BJ (cell line): ENCODE measurements around the gene IL22RA1. TPM values are rescaled to one million over a fixed set of nuclear protein-coding genes. Genes with fewer than 3 reads are reported as not detected.
A peak's percentile ranks its signal among the peaks of the same experiment; 100 is the strongest.

Source experiments
- CTCF ChIA-PET: fragments of 350-600 bp; formaldehyde crosslinking; extraction: SDS; loops from one replicate; lab custom pipeline; 2021; ENCODE audit warnings: antibody characterized with exemption, inconsistent platforms; lab: Yijun Ruan, JAX
- POLR2A ChIA-PET: fragments of 300-600 bp; sonication (Branson Sonifier 250); formaldehyde crosslinking; extraction: SDS; loops from one replicate; lab custom pipeline; 2021; ENCODE audit warnings: antibody characterized with exemption; lab: Charles Lee
- DNase-seq: peaks from one replicate; pipeline ENCODE4 v3.0.0-alpha.2; 2011; ENCODE audit warnings: low read depth
- H3K27me3 ChIP-seq: 2 replicates; pipeline ENCODE4 v1.6.0; 2011; ENCODE audit warnings: low read length; ENCODE audit not compliant: control insufficient read depth, insufficient read depth
- H3K36me3 ChIP-seq: 2 replicates; pipeline ENCODE4 v1.5.1; 2011; ENCODE audit warnings: low read length; ENCODE audit not compliant: control insufficient read depth, insufficient read depth
- H3K4me3 ChIP-seq: 2 replicates; pipeline ENCODE4 v1.5.1; 2011; ENCODE audit warnings: low read depth, mild to moderate bottlenecking, control low read depth, low read length
- polyA plus RNA-seq: library from polyadenylated mRNA; depleted of rRNA; stranded (reverse); fragments of >200 nt; gene quantifications from 2 replicates; pipeline ENCODE4 v1.2.3, GENCODE V29; 2011
- TF ChIP-seq, protein P1 (sequence below): IDR thresholded peaks from 2 replicates; pipeline ENCODE4 v1.5.1; 2011; ENCODE audit warnings: low read depth, mild to moderate bottlenecking, control low read depth, inconsistent platforms, low read length, moderate library complexity; ENCODE audit not compliant: insufficient read depth

The IL22RA1 gene
- polyA plus RNA-seq, 1 experiment, result not detected

DNA sequence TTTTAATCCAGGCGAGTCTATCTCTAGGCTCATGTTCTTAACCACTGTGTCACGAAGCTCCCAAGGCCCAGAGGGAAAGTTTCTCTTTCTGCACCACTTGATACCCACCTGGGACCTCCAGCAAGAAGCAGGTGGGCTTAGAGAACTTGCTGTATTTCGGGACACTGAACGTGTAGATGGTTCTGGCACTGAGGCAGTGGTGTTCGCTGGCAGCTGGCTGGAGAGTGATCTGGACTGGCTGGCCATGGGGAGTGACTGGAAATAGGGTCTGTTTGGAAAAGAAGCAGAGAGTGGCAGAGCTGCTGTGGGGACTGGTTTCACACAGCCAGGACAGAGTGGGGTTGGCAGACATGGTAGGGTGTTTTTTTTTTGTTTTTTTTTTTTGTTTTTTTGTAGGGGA lies 16.4 kb upstream of the IL22RA1 start:
- Histone ChIP-seq H3K36me3 (no peaks in the 10 kb centered on the region), H3K4me3 (no peak overlapping the region), H3K27me3 (peaks cover 9% of the 10 kb centered on the region)
- ChIA-PET POLR2A (no interaction called here), CTCF (interaction anchor here (0.8 to 2.4 kb wide), 4 partner anchors 8 to 17 kb away, joined by 3 to 13 read pairs (median 7); partner anchors contain the start of gene IL22RA1)
- TF ChIP-seq, protein P1, sequence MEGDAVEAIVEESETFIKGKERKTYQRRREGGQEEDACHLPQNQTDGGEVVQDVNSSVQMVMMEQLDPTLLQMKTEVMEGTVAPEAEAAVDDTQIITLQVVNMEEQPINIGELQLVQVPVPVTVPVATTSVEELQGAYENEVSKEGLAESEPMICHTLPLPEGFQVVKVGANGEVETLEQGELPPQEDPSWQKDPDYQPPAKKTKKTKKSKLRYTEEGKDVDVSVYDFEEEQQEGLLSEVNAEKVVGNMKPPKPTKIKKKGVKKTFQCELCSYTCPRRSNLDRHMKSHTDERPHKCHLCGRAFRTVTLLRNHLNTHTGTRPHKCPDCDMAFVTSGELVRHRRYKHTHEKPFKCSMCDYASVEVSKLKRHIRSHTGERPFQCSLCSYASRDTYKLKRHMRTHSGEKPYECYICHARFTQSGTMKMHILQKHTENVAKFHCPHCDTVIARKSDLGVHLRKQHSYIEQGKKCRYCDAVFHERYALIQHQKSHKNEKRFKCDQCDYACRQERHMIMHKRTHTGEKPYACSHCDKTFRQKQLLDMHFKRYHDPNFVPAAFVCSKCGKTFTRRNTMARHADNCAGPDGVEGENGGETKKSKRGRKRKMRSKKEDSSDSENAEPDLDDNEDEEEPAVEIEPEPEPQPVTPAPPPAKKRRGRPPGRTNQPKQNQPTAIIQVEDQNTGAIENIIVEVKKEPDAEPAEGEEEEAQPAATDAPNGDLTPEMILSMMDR, result no peak
- no peak for DNase-seq

DNA sequence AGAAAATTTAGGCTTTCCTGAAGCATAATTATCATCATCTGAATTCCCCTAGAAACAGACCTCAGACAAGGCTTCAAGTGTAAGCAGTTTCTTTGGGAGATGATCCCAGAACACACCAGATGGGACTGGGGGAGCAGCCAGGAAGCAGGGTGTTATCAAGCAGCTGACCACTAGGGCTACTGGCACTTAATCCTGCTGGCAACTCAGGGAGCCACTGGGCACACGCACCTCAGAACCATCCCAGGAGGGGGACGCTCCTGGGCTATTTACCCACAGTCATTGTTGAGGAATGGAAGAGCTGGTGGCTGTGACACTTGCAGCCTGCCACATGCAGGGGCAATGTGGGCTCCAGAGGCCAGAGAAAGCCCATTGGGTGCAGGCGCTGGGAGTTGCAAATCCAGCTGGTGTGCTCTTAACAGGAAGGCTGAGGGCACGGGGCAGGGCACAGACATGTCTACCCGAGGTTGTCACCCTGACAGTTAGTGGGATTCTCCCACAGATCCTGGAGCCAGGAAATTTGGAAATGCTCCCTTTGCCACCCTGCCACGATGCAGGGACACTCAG lies 15.1 kb upstream of the IL22RA1 start:
- no peak for DNase-seq
- CTCF ChIA-PET, result interaction anchor here (0.6 to 2.4 kb wide), 5 partner anchors 8 to 369 kb away, joined by 3 to 13 read pairs (median 6); partner anchors contain the start of gene IL22RA1
- POLR2A ChIA-PET, result no interaction called here
- TF ChIP-seq, protein P1, result peak; percentile 31; the same call in 1 of the 2 replicates
- H3K4me3 ChIP-seq, result no peak overlapping the region
- peaks cover 9% of the 10 kb centered on the region for H3K27me3 ChIP-seq
- no peaks in the 10 kb centered on the region for H3K36me3 ChIP-seq

DNA sequence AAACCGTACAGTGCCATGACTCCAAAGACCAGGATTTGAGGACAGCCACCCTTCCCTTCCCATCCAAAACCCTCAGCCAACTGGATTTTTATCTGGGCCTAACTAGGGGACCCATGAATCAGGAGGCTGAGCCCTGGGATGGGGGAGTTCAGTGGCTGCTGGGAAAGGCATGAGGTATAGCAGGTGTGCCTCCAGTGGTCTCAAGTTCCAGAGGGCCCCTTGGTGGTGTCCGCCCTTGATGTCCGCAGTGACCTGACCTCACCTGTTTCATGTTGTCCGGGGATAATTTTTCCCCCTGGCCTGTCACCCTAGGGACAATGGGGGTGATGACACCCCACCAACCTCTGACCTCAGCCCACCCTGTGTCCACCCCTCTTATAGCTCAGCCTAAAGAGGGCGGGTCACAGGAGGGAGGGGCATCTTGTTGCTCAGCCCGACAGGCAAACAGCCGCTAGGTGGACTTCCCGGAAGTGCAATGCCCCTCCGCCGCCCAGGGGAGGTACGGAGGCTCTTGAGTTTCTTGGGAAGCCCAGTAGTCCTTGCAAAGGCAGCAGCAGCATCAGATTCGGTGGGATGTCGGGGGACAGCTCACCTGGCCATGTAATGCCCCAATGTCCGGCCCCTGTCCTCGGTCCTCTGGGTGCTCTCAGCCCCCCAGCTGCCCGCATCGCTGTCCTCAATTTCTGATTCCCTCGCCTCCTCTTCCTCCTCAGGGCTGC lies 13.8 kb upstream of the IL22RA1 start:
- DNase-seq, result no peak
- CTCF ChIA-PET, result interaction anchor here (0.6 to 1.7 kb wide), 4 partner anchors 8 to 507 kb away, joined by 3 to 8 read pairs (median 4); no protein-coding TSS in a partner anchor
- TF ChIP-seq, protein P1, result no peak
- Histone ChIP-seq H3K4me3 (no peak overlapping the region), H3K27me3 (peaks cover 8% of the 10 kb centered on the region), H3K36me3 (no peaks in the 10 kb centered on the region)
- POLR2A ChIA-PET, result no interaction called here

DNA sequence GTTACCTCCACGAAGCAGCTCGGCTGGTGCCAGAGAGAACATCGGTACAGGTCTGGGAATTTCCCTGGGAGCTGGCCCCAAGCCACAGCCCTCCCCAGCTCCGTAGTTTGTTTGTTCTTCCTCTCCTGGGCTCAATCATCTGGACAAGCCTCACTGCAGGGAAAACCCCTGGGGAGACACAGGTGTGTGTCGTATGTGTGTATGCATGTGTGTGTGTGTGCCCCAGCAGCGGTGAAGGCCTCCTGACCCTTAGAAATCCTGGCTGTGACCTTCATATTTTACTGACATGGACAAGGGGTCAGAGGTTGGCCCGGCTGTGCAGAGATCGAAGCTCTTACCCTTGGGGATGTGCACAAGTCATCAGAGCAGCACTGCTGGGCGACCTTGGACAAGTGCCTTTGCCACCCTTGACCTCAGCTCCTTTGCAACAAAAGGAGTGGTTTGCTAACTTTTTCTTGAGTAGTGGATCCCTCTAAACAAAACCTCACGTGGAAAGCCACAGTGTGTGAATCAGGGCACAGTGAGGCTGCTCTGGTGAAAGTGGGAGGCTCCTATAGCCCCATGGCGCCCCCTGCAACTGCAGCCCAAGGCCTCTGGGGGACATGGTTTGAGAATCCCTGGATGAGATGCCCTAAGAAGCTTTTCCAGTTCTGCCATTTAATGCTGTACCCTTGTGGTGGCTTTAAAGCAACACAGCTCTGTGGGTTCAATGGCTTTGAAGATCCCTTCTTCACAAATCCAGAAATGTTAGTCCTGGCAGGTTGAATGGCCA lies 12.3 kb upstream of the IL22RA1 start:
- ChIA-PET CTCF (interaction anchor here (0.6 to 1.7 kb wide), 7 partner anchors 10 to 699 kb away, joined by 3 to 8 read pairs (median 4); no protein-coding TSS in a partner anchor), POLR2A (no interaction called here)
- TF ChIP-seq, protein P1, result no peak
- Histone ChIP-seq H3K27me3 (peaks cover 12% of the 10 kb centered on the region), H3K36me3 (no peaks in the 10 kb centered on the region), H3K4me3 (no peak overlapping the region)
- DNase-seq, result no peak
